Muscle of arm (tissue), 14 donors: Measurements from ENCODE around the gene TICRR. TPM values are rescaled to one million over a fixed set of nuclear protein-coding genes. Genes with fewer than 3 reads are reported as not detected.
"Not testable (repeated sequence)": the region's sequence is repeated elsewhere in the genome, so short reads cannot be mapped to it uniquely, and the experiment has no call there.

Experiments
- DNase-seq: peaks from one replicate; pipeline ENCODE4 v3.0.0-alpha.2; 2013
- long read RNA-seq, 11 donors: transcript quantifications; one replicate each; lab custom pipeline, GENCODE V29; 2026
- polyA plus RNA-seq, 12 donors: library from polyadenylated mRNA; unstranded; fragments of 120-200 nt; gene quantifications; one replicate each; pipeline ENCODE4 v1.2.1, GENCODE V29; 2013; ENCODE audit not compliant: insufficient read length in 12 of 12

Gene TICRR
- polyA plus RNA-seq, result 1 to 10 TPM in 11 of 12 donors, not detected in 1; 2.6 to 9.6 (median 4.9) TPM
- long read RNA-seq, donor 1, result 0 reads
- long read RNA-seq, donor 2, result 0 reads
- long read RNA-seq, donor 3, result 0 reads
- long read RNA-seq, donor 4, result 0 reads
- long read RNA-seq, donor 5, result 0 reads
- long read RNA-seq, donor 6, result 0 reads
- long read RNA-seq, donor 7, result 0 reads
- long read RNA-seq, donor 8, result 0 reads
- long read RNA-seq, donor 9, partial matches to known transcripts, result 0 of 1 reads
- long read RNA-seq, donor 9, other reads (novel, unspliced or antisense), result 0 of 1 reads
- long read RNA-seq, donor 10, result 0 reads
- long read RNA-seq, donor 11, result 0 reads

GRCh38 chr15:89575146-89575655, at the start of gene TICRR:
TSS of gene TICRR (plus strand) at chr15:89575469. CDS start at chr15:89575587, 118 bp downstream.
- peak; percentile 100 for DNase-seq

GRCh38 chr15:89526181-89526580, 49.1 kb upstream of the TICRR start:
- DNase-seq, result no peak

- DNase-seq, result no peak
Measured at GRCh38 chr15:89526601-89527441, 48.4 kb upstream of the TICRR start.

GRCh38 chr15:89528757-89529352, 46.4 kb upstream of the TICRR start:
- no peak for DNase-seq

GRCh38 chr15:89530976-89531375, 44.3 kb upstream of the TICRR start:
- no peak for DNase-seq

GRCh38 chr15:89531796-89532537, 43.3 kb upstream of the TICRR start:
- no peak for DNase-seq

- no peak for DNase-seq
Measured at GRCh38 chr15:89533861-89534544, 41.3 kb upstream of the TICRR start.

GRCh38 chr15:89539027-89539426, 36.2 kb upstream of the TICRR start:
- DNase-seq, result no peak

- DNase-seq, result no peak
Measured at GRCh38 chr15:89542369-89542768, 32.9 kb upstream of the TICRR start.

- no peak for DNase-seq
Measured at GRCh38 chr15:89543389-89543788, 31.9 kb upstream of the TICRR start.

GRCh38 chr15:89549138-89549537, 26.1 kb upstream of the TICRR start:
- DNase-seq, result not testable (repeated sequence)

GRCh38 chr15:89550427-89550826, 24.8 kb upstream of the TICRR start:
- DNase-seq, result no peak

GRCh38 chr15:89551550-89551949, 23.7 kb upstream of the TICRR start:
- no peak for DNase-seq

- no peak for DNase-seq
Measured at GRCh38 chr15:89553632-89554031, 21.6 kb upstream of the TICRR start.

- DNase-seq, result no peak
Measured at GRCh38 chr15:89554247-89554646, 21.0 kb upstream of the TICRR start.

GRCh38 chr15:89555768-89556167, 19.5 kb upstream of the TICRR start:
- DNase-seq, result no peak

- DNase-seq, result peak; percentile 66
Measured at GRCh38 chr15:89556413-89557262, 18.6 kb upstream of the TICRR start.

- no peak for DNase-seq
Measured at GRCh38 chr15:89559769-89560264, 15.5 kb upstream of the TICRR start.

- DNase-seq, result peak; percentile 15
Measured at GRCh38 chr15:89566181-89566580, 9.1 kb upstream of the TICRR start.
